DND-41 (cell line): Measurements from ENCODE around the gene CSAD.

Experiments
- ATAC-seq: fragments of 200-7000 bp; cut with Tn5 transposase; 3 replicates; pipeline ENCODE4 v1.9.1; 2021; ENCODE audit warnings: low read depth; ENCODE audit not compliant: insufficient read depth
- DNase-seq: peaks from one replicate; pipeline ENCODE4 v3.0.0-alpha.2; 2020
- H2AFZ ChIP-seq: 2 replicates; pipeline ENCODE4 v1.6.0; 2012; ENCODE audit warnings: low read depth, low read length
- H3K27ac ChIP-seq: 2 replicates; pipeline ENCODE4 v1.5.1; 2012; ENCODE audit warnings: low read length, inconsistent platforms
- H3K27me3 ChIP-seq: fragments of 200-600 bp; sonication (generic); 2 replicates; pipeline ENCODE4 v1.6.0; 2012; ENCODE audit warnings: low read length, mild to moderate bottlenecking, inconsistent platforms; ENCODE audit not compliant: insufficient read depth, poor library complexity
- H3K36me3 ChIP-seq: 2 replicates; pipeline ENCODE4 v1.5.1; 2012; ENCODE audit warnings: low read length, inconsistent platforms; ENCODE audit not compliant: insufficient read depth
- H3K4me1 ChIP-seq: 2 replicates; pipeline ENCODE4 v1.5.1; 2012; ENCODE audit warnings: mild to moderate bottlenecking, low read length; ENCODE audit not compliant: insufficient read depth
- H3K4me2 ChIP-seq: 2 replicates; pipeline ENCODE4 v1.6.0; 2012; ENCODE audit warnings: mild to moderate bottlenecking, moderate library complexity, low read length, inconsistent platforms; ENCODE audit not compliant: insufficient read depth
- H3K4me3 ChIP-seq, 2 experiments: fragments of 200-600 bp in 1 of 2; shearing (Covaris generic) in 1 of 2; 2 replicates each; pipeline ENCODE4 v1.5.1; 2012 to 2016; ENCODE audit warnings: inconsistent platforms in 2 of 2, low read length in 2 of 2, mild to moderate bottlenecking in 2 of 2, low read depth in 1 of 2, moderate library complexity in 1 of 2
- H3K79me2 ChIP-seq: 2 replicates; pipeline ENCODE4 v1.6.0; 2012; ENCODE audit warnings: low read length, inconsistent platforms; ENCODE audit not compliant: insufficient read depth
- H3K9ac ChIP-seq: 2 replicates; pipeline ENCODE4 v1.6.0; 2012; ENCODE audit warnings: low read depth, mild to moderate bottlenecking, inconsistent platforms, low read length, moderate library complexity
- H3K9me3 ChIP-seq: 2 replicates; pipeline ENCODE4 v1.5.1; 2012; ENCODE audit warnings: low read length, moderate library complexity, mild to moderate bottlenecking, inconsistent platforms; ENCODE audit not compliant: insufficient read depth, severe bottlenecking
- H4K20me1 ChIP-seq: 2 replicates; pipeline ENCODE4 v1.6.0; 2012; ENCODE audit warnings: low read length; ENCODE audit not compliant: insufficient read depth
- EZH2 ChIP-seq: IDR thresholded peaks from 3 replicates; pipeline ENCODE4 v1.6.1; 2012; ENCODE audit warnings: borderline replicate concordance, low read depth, mild to moderate bottlenecking, moderate library complexity, low read length, inconsistent platforms; ENCODE audit not compliant: severe bottlenecking
- TF ChIP-seq, protein P1 (sequence below): IDR thresholded peaks from 2 replicates; pipeline ENCODE4 v1.5.1; 2012; ENCODE audit warnings: borderline replicate concordance, low read length, moderate library complexity, mild to moderate bottlenecking; ENCODE audit not compliant: poor library complexity, severe bottlenecking; ENCODE audit errors: extremely low read depth

The CSAD gene

DNA sequence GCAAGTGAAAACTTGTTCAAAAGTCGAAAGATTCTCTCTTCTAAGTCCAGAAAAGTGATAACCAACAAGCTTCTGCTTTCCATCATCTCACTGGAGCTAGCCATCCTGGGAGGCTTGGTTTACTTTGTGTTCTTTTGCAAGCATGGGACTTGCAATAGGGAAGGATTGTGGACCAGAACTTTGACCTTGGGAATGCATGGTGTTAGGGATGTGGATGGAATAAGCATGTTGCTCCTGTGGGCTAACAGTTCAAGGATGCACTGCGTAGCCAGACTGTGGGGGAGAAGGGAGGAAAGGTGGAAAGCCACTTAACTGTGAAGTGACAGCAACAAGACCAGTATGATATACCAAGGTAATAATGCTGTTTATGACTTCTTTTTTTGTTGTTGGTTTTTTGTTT is 48.9 kb downstream of the CSAD start:
- H3K9ac ChIP-seq: no peak overlapping the region
- DNase-seq (no peak), ATAC-seq (no peak)
- H3K27me3 ChIP-seq: peaks cover 12% of the 10 kb centered on the region
- peaks cover 1% of the 10 kb centered on the region for H3K9me3 ChIP-seq
- H3K36me3 ChIP-seq: no peaks in the 10 kb centered on the region
- TF ChIP-seq, protein P1, sequence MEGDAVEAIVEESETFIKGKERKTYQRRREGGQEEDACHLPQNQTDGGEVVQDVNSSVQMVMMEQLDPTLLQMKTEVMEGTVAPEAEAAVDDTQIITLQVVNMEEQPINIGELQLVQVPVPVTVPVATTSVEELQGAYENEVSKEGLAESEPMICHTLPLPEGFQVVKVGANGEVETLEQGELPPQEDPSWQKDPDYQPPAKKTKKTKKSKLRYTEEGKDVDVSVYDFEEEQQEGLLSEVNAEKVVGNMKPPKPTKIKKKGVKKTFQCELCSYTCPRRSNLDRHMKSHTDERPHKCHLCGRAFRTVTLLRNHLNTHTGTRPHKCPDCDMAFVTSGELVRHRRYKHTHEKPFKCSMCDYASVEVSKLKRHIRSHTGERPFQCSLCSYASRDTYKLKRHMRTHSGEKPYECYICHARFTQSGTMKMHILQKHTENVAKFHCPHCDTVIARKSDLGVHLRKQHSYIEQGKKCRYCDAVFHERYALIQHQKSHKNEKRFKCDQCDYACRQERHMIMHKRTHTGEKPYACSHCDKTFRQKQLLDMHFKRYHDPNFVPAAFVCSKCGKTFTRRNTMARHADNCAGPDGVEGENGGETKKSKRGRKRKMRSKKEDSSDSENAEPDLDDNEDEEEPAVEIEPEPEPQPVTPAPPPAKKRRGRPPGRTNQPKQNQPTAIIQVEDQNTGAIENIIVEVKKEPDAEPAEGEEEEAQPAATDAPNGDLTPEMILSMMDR: no peak
- no peak for TF ChIP-seq EZH2
- no peaks in the 10 kb centered on the region for H3K79me2 ChIP-seq
- H2AFZ ChIP-seq: no peak overlapping the region
- no peaks in the 10 kb centered on the region for H4K20me1 ChIP-seq
- no peak overlapping the region for H3K4me2 ChIP-seq
- no peak overlapping the region for H3K27ac ChIP-seq
- H3K4me1 ChIP-seq: no peaks in the 10 kb centered on the region
- H3K4me3 ChIP-seq: no peak overlapping the region

DNA sequence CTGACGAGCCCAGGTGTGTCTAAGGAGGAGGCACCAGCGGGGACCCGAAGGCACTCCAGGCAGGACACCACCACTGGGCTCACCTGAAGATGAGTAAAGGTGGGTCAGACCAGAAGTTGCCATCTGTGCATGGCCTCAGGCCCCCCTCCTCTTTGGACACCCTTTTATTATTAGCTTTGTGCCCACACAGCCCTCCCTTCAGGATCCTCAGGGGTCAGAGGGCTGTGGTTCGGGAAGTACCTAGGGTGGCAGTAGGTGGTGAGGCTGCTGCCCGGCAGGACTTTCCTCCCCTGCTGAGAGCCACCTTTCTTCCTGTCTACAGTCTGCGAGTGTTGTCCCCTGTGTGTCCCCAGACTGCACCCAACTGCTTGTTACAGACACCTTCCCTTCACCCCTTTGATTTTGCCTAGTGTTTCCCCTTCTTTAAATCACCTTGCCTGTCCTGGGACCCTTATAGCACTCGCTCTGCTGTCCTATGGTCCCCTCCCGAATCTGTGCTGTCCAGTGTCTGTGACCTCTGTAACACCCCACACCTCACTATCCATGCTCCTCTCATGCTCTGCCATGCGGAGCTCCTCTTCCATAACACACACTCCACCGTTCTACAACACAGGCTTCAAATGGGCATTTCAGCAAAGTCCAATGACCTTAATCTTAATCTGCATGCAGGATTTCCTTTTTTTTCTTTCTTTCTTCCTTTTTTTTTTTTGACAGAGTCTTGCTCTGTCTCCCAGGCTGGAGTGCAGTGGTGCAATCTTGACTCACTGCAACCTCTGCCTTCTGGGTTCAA is 51.8 kb downstream of the CSAD start:
- no peak overlapping the region for H3K4me2 ChIP-seq
- no peaks in the 10 kb centered on the region for H3K4me1 ChIP-seq
- no peaks in the 10 kb centered on the region for H4K20me1 ChIP-seq
- TF ChIP-seq EZH2: no peak
- TF ChIP-seq, protein P1: no peak
- DNase-seq (no peak), ATAC-seq (no peak)
- no peak overlapping the region for H3K9ac ChIP-seq
- H3K27ac ChIP-seq: no peak overlapping the region
- no peak overlapping the region for H3K4me3 ChIP-seq
- H3K36me3 ChIP-seq: no peaks in the 10 kb centered on the region
- H3K27me3 ChIP-seq: peaks cover 12% of the 10 kb centered on the region
- H2AFZ ChIP-seq: no peak overlapping the region
- no peaks in the 10 kb centered on the region for H3K9me3 ChIP-seq
- H3K79me2 ChIP-seq: no peaks in the 10 kb centered on the region

DNA sequence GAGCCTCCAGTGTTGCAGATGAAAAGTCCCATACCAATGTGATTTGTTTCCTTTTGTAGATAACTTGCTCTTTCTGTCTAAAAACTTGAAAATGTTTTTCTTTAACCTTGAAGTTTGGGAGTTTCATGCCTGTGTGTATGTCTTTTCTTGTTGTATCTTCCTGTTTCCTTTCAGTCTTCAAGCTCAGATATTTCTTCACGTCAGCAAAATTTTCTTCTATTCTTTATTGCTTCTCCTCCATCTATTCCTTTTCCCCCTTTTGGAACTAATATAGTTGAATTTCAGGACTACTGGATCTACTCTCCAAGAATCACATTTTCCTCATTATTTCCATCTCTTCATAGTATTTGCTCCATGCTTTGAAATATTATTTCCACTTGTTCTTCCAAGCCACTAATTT is 53.6 kb downstream of the CSAD start:
- H3K36me3 ChIP-seq: no peaks in the 10 kb centered on the region
- DNase-seq: no peak
- no peak overlapping the region for H3K9ac ChIP-seq
- no peaks in the 10 kb centered on the region for H4K20me1 ChIP-seq
- no peak overlapping the region for H3K4me2 ChIP-seq
- no peaks in the 10 kb centered on the region for H3K9me3 ChIP-seq
- H3K4me1 ChIP-seq: no peaks in the 10 kb centered on the region
- H2AFZ ChIP-seq: no peak overlapping the region
- H3K79me2 ChIP-seq: no peaks in the 10 kb centered on the region
- H3K27me3 ChIP-seq: peaks cover 12% of the 10 kb centered on the region
- TF ChIP-seq EZH2: no peak
- TF ChIP-seq, protein P1: no peak
- H3K27ac ChIP-seq: no peak overlapping the region
- no peak overlapping the region for H3K4me3 ChIP-seq
- ATAC-seq: no peak
